MM.1S (cell line): Measurements from ENCODE around the gene PPP1R1A.

Experiments used
- CTCF ChIP-seq: fragments of 300-600 bp; sonication (generic); IDR thresholded peaks from 2 replicates; pipeline ENCODE4 v1.5.1; 2016; ENCODE audit warnings: antibody characterized with exemption, low read length, mixed read lengths
- EZH2 ChIP-seq: fragments of 300-600 bp; sonication (generic); optimal IDR thresholded peaks from 2 replicates; pipeline ENCODE3; 2017; ENCODE audit warnings: low read depth, mild to moderate bottlenecking, antibody characterized with exemption, low read length, mixed read lengths
- EZH2phosphoT487 ChIP-seq: fragments of 300-600 bp; sonication (generic); IDR thresholded peaks from 2 replicates; pipeline ENCODE4 v1.6.1; 2018; ENCODE audit warnings: antibody characterized with exemption, low read length

GRCh38 chr12:54560374-54560858, 28.0 kb downstream of the PPP1R1A start:
- TF ChIP-seq CTCF: no peak
- TF ChIP-seq EZH2: no peak
- no peak for TF ChIP-seq EZH2phosphoT487
